SK-N-SH (cell line): ENCODE data around the gene HEPN1. TPM values are rescaled to one million over a fixed set of nuclear protein-coding genes. Genes with fewer than 3 reads are reported as not detected.

Experiments
- CTCF ChIA-PET: fragments of 300-600, 350-600 bp; formaldehyde crosslinking; extraction: SDS; loops from one replicate; lab custom pipeline; 2021; lab: Yijun Ruan, JAX
- POLR2A ChIA-PET: fragments of 350-600 bp; sonication (Branson Sonifier 250); formaldehyde crosslinking; extraction: SDS; loops from one replicate; lab custom pipeline; 2020; ENCODE audit warnings: antibody characterized with exemption, inconsistent platforms; lab: Yijun Ruan, JAX
- DNase-seq: peaks from one replicate; pipeline ENCODE4 v3.0.0; 2012
- H2AFZ ChIP-seq: fragments of 200-600 bp; sonication (generic); 2 replicates; pipeline ENCODE4 v1.8.1; 2016; ENCODE audit warnings: antibody characterized with exemption, mild to moderate bottlenecking, low read depth
- H3F3A ChIP-seq: fragments of 200-600 bp; sonication (generic); replicated peaks from 2 replicates; pipeline ENCODE3; 2016; ENCODE audit warnings: antibody characterized with exemption, mild to moderate bottlenecking; ENCODE audit not compliant: insufficient read depth
- H3K27ac ChIP-seq, 2 experiments: fragments of 200-500 bp in 1 of 2; fragments of 200-600 bp in 1 of 2; sonication (Bioruptor generic) in 1 of 2; sonication (generic), shearing (Covaris generic) in 1 of 2; 2 replicates each; pipeline versions ENCODE4 v1.5.1 to v1.6.1; 2014 to 2016; ENCODE audit warnings: low read depth in 2 of 2, inconsistent platforms in 1 of 2, low read length in 1 of 2, mild to moderate bottlenecking in 1 of 2, mixed read lengths in 1 of 2
- H3K27me3 ChIP-seq: fragments of 200-600 bp; sonication (generic), shearing (Covaris generic); 2 replicates; pipeline ENCODE4 v1.6.1; 2016; ENCODE audit warnings: mixed run types; ENCODE audit not compliant: insufficient read depth
- H3K36me3 ChIP-seq, 2 experiments: fragments of 200-500 bp in 1 of 2; fragments of 200-600 bp in 1 of 2; sonication (Bioruptor generic) in 1 of 2; sonication (generic) in 1 of 2; replicated peaks in 1 of 2; 2 replicates each; pipeline versions ENCODE3 to v1.5.1; 2014 to 2016; ENCODE audit warnings: low read length in 1 of 2, mild to moderate bottlenecking in 1 of 2; ENCODE audit not compliant: insufficient read depth in 2 of 2, control insufficient read depth in 1 of 2
- H3K4me1 ChIP-seq, 2 experiments: fragments of 200-500 bp in 1 of 2; fragments of 200-600 bp in 1 of 2; sonication (Bioruptor generic) in 1 of 2; sonication (generic), shearing (Covaris generic) in 1 of 2; 2 replicates each; pipeline versions ENCODE4 v1.5.1 to v1.6.1; 2014 to 2016; ENCODE audit warnings: low read depth in 1 of 2, low read length in 1 of 2, mixed run types in 1 of 2; ENCODE audit not compliant: insufficient read depth in 2 of 2, control insufficient read depth in 1 of 2
- H3K4me2 ChIP-seq: fragments of 200-600 bp; sonication (generic), shearing (Covaris generic); 2 replicates; pipeline ENCODE4 v1.6.1; 2017; ENCODE audit warnings: mixed run types
- H3K4me3 ChIP-seq, 2 experiments: fragments of 200-500 bp in 1 of 2; fragments of 200-600 bp in 1 of 2; sonication (Bioruptor generic) in 1 of 2; sonication (generic), shearing (Covaris generic) in 1 of 2; 2 replicates each; pipeline versions ENCODE4 v1.5.1 to v1.8.1; 2014 to 2016; ENCODE audit warnings: low read depth in 2 of 2, inconsistent platforms in 1 of 2, low read length in 1 of 2, mild to moderate bottlenecking in 1 of 2, mixed read lengths in 1 of 2, moderate library complexity in 1 of 2
- H3K79me2 ChIP-seq: fragments of 200-600 bp; sonication (generic); 2 replicates; pipeline ENCODE4 v1.8.1; 2017; ENCODE audit warnings: mild to moderate bottlenecking; ENCODE audit not compliant: insufficient read depth
- H3K9ac ChIP-seq: fragments of 200-600 bp; sonication (generic); 2 replicates; pipeline ENCODE4 v1.6.1; 2017; ENCODE audit warnings: mixed run types
- H3K9me2 ChIP-seq: fragments of 200-600 bp; sonication (generic); 2 replicates; pipeline ENCODE4 v1.6.1; 2017; ENCODE audit warnings: mixed run types
- H3K9me3 ChIP-seq: fragments of 200-600 bp; sonication (generic); 2 replicates; pipeline ENCODE4 v1.6.1; 2017; ENCODE audit warnings: mixed run types, mild to moderate bottlenecking, moderate library complexity
- H4K20me1 ChIP-seq: fragments of 200-600 bp; sonication (generic); 2 replicates; pipeline ENCODE4 v1.6.1; 2017; ENCODE audit warnings: mild to moderate bottlenecking, mixed run types; ENCODE audit not compliant: insufficient read depth
- EP300 ChIP-seq, 2 experiments: IDR thresholded peaks; 2 replicates each; pipeline versions ENCODE4 v1.4.0 to v1.6.1; 2012; ENCODE audit warnings: borderline replicate concordance in 1 of 2, low read depth in 1 of 2, low read length in 1 of 2
- FOSL2 ChIP-seq: IDR thresholded peaks from 2 replicates; pipeline ENCODE4 v1.4.0; 2012; ENCODE audit warnings: low read depth, mild to moderate bottlenecking, moderate library complexity, borderline replicate concordance
- FOXM1 ChIP-seq: IDR thresholded peaks from 2 replicates; pipeline ENCODE4 v1.4.0; 2012; ENCODE audit warnings: low read depth, mild to moderate bottlenecking
- GABPA ChIP-seq: IDR thresholded peaks from 2 replicates; pipeline ENCODE4 v1.4.0; 2012; ENCODE audit warnings: low read depth, mild to moderate bottlenecking
- GATA2 ChIP-seq: sonication (generic); formaldehyde crosslinking; IDR thresholded peaks from 2 replicates; pipeline ENCODE4 v1.5.0; 2020; ENCODE audit warnings: mild to moderate bottlenecking, missing genetic modification reagents
- JUND ChIP-seq: IDR thresholded peaks from 2 replicates; pipeline ENCODE4 v1.4.0; 2012
- MXI1 ChIP-seq: IDR thresholded peaks from 2 replicates; pipeline ENCODE4 v1.6.1; 2012; ENCODE audit warnings: mild to moderate bottlenecking, low read depth, low read length, improper control_type of control experiment
- POLR2AphosphoS5 ChIP-seq: IDR thresholded peaks from 2 replicates; pipeline ENCODE4 v1.6.1; 2012; ENCODE audit warnings: low read depth, low read length
- RAD21 ChIP-seq: IDR thresholded peaks from 2 replicates; pipeline ENCODE4 v1.6.1; 2012; ENCODE audit warnings: mild to moderate bottlenecking, low read length
- REST ChIP-seq: IDR thresholded peaks from 2 replicates; pipeline ENCODE4 v1.6.1; 2012; ENCODE audit warnings: mild to moderate bottlenecking, low read depth, low read length, moderate library complexity
- RFX5 ChIP-seq: IDR thresholded peaks from 2 replicates; pipeline ENCODE4 v1.6.1; 2012; ENCODE audit warnings: mild to moderate bottlenecking, improper control_type of control experiment, low read length
- SMC3 ChIP-seq: IDR thresholded peaks from 2 replicates; pipeline ENCODE4 v1.6.1; 2012; ENCODE audit warnings: low read depth, low read length, improper control_type of control experiment
- TAF1 ChIP-seq: IDR thresholded peaks from 2 replicates; pipeline ENCODE4 v1.6.1; 2012; ENCODE audit warnings: low read depth, mild to moderate bottlenecking, low read length, moderate library complexity, borderline replicate concordance
- TCF12 ChIP-seq: IDR thresholded peaks from 2 replicates; pipeline ENCODE4 v1.4.0; 2012
- TEAD4 ChIP-seq: IDR thresholded peaks from 2 replicates; pipeline ENCODE4 v1.4.0; 2012; ENCODE audit warnings: mild to moderate bottlenecking, borderline replicate concordance; ENCODE audit not compliant: insufficient read depth
- YY1 ChIP-seq: IDR thresholded peaks from 2 replicates; pipeline ENCODE4 v1.4.0; 2012; ENCODE audit warnings: low read depth, mild to moderate bottlenecking
- WGBS: methylation state at CpG from one replicate; pipeline ENCODE4 v1.1.6; 2017; ENCODE audit warnings: low lambda C conversion rate; 5-methylcytosine and 5-hydroxymethylcytosine counted together
- polyA plus RNA-seq, 3 experiments: library from polyadenylated mRNA; depleted of rRNA; stranded (reverse); fragments of >200 nt; gene quantifications; 2 replicates each; pipeline ENCODE4 v1.2.3, GENCODE V29; 2012
- TF ChIP-seq, protein P1 (sequence below): IDR thresholded peaks from 2 replicates; pipeline ENCODE4 v1.4.0; 2012; ENCODE audit warnings: low read depth
- TF ChIP-seq, protein P2 (sequence below): IDR thresholded peaks from 2 replicates; pipeline ENCODE4 v1.4.0; 2012; ENCODE audit warnings: low read depth, borderline replicate concordance
- TF ChIP-seq, protein P3 (sequence below): fragments of 150-350 bp; IDR thresholded peaks from 2 replicates; pipeline ENCODE4 v1.6.1; 2016; ENCODE audit warnings: mild to moderate bottlenecking, low read depth, low read length

HEPN1 gene
- polyA plus RNA-seq, 1 of the 3 experiments (the other 2 are of a cell fraction), result not detected

- DNase-seq, result peak; percentile 9
- Histone ChIP-seq H2AFZ (no peak overlapping the region), H3K27ac (no peak overlapping the region), H3K27me3 (no peaks in the 10 kb centered on the region), H4K20me1 (no peaks in the 10 kb centered on the region), H3K79me2 (no peaks in the 10 kb centered on the region), H3F3A (peaks cover 25% of the 10 kb centered on the region), H3K9ac (no peak overlapping the region), H3K9me2 (no peaks in the 10 kb centered on the region), H3K4me2 (no peak overlapping the region), H3K4me3 (no peak overlapping the region), H3K4me1 (peaks cover 0 to 28% of the 10 kb centered on the region in 2 experiments; a peak in 3 of 4 replicates), H3K36me3 (no peaks in the 10 kb centered on the region), H3K9me3 (no peaks in the 10 kb centered on the region)
- ChIA-PET CTCF (interaction anchor here (0.6 to 2.5 kb wide), 2 partner anchors 28 to 246 kb away, joined by 3 to 8 read pairs; partner anchors contain the start of gene ROBO3), POLR2A (interaction anchor here (1.0 kb wide), 1 partner anchor 18 kb away, joined by 3 read pairs; no protein-coding TSS in a partner anchor)
- 80% methylated on average over 3 of the region's 4 CpGs for WGBS
- TF ChIP-seq JUND (no peak), GATA2 (CRISPR knock-in tag) (no peak), TCF12 (no peak), RFX5 (no peak), FOSL2 (no peak), GABPA (no peak), EP300 (IDR thresholded peaks at IDR 0.05; ENCODE audit: borderline replicate concordance in 1 of 2, low read depth in 1 of 2, low read length in 1 of 2) (no peak), TEAD4 (no peak), FOXM1 (no peak), SMC3 (no peak), REST (no peak), MXI1 (no peak), POLR2AphosphoS5 (no peak), YY1 (no peak), RAD21 (no peak), TAF1 (no peak)
- TF ChIP-seq, protein P1, sequence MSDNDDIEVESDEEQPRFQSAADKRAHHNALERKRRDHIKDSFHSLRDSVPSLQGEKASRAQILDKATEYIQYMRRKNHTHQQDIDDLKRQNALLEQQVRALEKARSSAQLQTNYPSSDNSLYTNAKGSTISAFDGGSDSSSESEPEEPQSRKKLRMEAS, result no peak
- TF ChIP-seq, protein P2, sequence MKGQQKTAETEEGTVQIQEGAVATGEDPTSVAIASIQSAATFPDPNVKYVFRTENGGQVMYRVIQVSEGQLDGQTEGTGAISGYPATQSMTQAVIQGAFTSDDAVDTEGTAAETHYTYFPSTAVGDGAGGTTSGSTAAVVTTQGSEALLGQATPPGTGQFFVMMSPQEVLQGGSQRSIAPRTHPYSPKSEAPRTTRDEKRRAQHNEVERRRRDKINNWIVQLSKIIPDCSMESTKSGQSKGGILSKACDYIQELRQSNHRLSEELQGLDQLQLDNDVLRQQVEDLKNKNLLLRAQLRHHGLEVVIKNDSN, result no peak
- TF ChIP-seq, protein P3, sequence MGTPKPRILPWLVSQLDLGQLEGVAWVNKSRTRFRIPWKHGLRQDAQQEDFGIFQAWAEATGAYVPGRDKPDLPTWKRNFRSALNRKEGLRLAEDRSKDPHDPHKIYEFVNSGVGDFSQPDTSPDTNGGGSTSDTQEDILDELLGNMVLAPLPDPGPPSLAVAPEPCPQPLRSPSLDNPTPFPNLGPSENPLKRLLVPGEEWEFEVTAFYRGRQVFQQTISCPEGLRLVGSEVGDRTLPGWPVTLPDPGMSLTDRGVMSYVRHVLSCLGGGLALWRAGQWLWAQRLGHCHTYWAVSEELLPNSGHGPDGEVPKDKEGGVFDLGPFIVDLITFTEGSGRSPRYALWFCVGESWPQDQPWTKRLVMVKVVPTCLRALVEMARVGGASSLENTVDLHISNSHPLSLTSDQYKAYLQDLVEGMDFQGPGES, result no peak
These were observed 24.2 kb upstream of the HEPN1 start for GRCh38 chr11:124894606-124895430.
